GM21526 (cell line): ENCODE results near the gene KAT8.
"Not testable (repeated sequence)": the region's sequence is repeated elsewhere in the genome, so short reads cannot be mapped to it uniquely, and the experiment has no call there.

Experiments
- ATAC-seq: cut with Tn5 transposase; IDR thresholded peaks from one replicate; pipeline ENCODE4 v1.9.1; 2021; ENCODE audit warnings: moderate library complexity; ENCODE audit not compliant: unreplicated experiment, low FRiP score

Gene KAT8

DNA sequence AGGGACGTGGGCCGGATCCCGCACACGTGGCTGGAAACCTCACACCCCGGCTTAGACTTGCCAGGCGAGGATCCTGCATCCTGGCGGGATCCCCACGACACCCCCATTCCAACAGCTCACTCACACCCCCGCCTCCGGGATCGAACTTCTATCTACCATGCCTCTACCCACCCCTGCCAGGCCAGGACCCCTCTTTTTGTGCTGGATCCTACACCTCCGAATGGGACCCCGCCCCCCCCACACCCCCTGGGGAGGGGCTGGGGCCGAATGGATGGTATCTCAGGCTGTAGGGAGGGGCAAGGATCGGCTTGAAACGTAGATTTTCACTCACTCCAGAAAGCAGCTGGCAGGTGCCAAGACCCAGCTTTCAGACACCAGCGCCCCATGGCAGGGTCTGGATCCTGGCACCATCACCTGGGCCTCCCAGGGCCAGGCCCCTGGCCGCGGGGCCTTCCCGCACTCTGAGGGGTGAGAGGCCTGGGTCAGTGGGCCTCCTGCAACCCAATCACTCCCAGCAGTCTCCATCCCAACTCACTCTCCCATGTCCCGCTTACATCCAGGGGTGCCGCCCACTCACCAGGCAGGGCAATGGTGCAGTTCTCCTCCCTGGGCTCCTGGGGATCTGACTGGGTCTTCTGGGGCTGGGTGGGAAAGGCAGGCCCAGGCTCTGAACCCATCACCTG lies 25.7 kb downstream of the KAT8 start:
- no peak for ATAC-seq

DNA sequence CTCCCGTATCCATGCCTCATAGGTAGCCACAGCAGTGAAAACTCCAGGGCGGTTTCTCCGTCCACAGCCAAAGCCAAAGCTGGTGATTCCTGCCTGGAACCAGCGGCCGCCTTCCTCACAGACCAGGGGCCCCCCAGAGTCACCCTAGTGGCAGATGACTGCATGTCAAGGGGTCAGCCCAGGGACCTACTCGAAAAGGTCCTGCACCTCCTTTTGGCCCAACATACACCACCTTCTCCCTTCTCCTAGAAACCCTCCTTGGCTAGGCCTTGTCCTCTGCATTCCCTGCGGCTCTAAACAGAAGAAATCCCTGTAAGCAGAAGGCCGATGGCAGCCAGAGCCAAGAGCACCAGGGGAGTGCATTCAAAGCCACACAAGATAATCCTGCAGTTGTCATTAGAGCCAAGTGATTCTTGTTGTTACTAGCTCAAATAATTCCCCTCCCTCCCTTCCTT lies 26.3 kb downstream of the KAT8 start:
- ATAC-seq: no peak

DNA sequence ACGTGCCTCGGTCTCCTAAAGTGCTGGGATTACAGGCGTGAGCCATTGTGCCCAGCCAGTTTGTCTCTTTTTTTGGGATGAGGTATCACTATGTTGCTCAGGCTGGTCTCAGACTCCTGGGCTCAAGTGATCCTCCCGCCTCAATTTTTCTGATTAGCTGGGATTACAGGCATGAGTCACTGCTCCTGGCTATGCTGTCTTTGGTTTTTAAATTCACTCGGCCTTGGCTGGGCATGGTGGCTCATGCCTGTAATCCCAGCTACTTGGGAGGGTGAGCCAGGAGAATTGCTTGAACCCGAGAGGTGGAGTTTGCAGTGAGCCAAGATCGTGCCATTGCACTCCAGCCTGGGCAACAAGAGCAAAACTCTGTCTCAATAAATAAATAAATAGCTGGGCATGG lies 27.0 kb downstream of the KAT8 start:
- ATAC-seq: not testable (repeated sequence)

DNA sequence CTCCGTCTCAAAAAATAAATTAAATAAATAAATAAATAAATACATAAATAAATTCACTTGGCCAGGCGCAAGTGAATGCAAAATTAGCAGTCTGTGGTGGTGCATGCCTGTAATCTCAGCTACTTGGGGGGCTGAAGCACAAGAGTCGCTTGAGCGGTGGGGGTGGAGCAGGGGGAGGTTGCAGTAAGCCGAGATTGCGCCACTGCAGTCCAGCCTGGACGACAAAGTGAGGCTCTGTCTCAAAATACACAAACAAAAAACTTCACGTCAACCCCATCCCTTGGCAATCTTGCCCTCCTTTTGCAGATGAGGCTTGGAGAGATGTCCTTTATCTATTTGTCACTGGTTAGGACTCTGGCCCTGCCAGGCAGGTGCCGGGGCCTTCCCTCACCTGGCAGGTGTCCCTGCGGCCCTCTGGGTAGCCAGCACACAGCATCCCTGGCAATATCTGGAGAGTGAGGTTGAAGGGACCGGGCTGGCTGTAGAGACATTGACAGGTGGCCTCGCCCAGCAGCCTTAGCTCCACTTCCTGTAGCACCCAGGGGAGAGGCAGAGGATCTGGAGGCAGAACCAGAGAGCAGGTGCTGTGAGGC lies 28.0 kb downstream of the KAT8 start:
- ATAC-seq: no peak

DNA sequence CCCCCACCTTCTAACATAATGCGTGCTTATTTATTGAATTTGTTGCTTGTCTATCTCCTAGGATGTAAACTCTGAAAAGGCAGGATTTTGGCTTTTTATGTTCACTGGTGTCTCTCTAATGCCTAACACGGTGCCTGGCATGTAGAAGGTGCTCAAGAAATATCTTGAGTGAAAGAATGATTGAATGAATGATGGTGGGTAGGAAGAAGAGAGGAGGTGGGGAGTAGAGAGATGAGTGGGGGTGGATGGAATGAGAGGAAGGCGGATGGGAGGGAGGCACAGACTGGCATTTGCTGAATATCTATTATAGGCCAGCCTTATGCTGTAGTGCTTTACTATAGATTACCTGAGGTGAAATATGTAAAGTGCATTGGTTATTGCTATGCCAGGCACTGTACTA lies 30.1 kb downstream of the KAT8 start:
- ATAC-seq: no peak

DNA sequence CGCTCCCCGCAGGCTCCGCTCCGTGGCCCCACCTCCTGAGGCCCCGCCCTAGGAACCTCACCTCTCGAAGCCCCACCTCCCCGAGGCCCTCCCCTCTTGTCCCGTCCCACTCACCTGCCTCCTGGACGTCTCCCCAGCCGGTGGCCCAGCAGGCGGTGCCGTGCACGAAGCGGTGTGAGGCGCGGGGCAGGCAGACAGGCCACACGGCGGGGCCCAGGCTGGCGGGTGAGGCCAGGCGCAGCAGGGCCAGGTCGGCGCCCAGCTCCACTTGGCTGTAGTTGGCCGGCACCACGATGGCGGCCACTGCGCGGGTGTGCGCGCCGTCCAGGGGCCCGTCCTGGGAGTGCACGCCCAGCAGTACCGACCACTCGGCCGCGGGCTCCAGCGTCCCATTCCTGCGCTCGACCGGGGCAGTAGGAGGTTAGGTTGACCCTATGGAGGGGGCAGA lies 30.8 kb downstream of the KAT8 start:
- ATAC-seq: no peak

DNA sequence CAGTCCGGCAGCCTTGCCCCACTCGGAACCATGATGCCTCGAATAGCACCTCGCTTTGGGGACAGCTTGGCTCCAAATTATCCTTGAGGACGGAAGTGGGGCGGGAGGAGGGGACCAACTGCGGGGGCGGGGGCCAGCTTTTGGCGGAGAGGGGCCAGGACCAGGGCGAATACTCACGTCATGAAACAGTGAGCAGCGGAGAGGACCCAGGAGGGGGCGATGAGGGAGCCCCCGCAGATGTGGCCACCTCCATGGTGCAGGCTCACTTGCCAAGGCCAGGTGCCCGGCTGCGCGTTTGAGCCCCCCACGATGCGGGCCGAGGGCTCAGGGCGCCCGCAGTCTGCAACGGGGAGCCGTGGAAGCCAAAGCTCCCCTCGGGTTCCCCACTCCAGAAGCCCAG lies 31.4 kb downstream of the KAT8 start:
- ATAC-seq: no peak

DNA sequence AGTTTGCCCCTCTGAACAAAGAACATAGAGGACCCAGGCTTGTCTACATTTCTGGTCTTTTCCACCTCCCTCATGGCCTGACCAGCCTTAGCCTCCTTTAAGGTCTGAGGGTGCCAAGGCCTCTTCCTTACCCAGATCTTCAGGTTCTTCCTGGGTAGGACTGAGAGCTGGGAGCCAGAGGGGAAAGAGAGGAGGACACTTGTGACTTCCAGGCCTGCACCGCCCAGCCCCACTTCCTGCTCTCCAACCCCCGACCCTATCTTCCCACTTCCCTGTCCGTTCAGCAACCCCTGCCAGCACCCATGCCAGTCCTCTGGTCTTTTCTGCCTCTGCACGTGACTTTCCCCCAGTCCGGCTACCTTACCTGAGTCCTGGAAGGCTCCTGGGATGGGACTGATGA lies 31.9 kb downstream of the KAT8 start:
- ATAC-seq: no peak

DNA sequence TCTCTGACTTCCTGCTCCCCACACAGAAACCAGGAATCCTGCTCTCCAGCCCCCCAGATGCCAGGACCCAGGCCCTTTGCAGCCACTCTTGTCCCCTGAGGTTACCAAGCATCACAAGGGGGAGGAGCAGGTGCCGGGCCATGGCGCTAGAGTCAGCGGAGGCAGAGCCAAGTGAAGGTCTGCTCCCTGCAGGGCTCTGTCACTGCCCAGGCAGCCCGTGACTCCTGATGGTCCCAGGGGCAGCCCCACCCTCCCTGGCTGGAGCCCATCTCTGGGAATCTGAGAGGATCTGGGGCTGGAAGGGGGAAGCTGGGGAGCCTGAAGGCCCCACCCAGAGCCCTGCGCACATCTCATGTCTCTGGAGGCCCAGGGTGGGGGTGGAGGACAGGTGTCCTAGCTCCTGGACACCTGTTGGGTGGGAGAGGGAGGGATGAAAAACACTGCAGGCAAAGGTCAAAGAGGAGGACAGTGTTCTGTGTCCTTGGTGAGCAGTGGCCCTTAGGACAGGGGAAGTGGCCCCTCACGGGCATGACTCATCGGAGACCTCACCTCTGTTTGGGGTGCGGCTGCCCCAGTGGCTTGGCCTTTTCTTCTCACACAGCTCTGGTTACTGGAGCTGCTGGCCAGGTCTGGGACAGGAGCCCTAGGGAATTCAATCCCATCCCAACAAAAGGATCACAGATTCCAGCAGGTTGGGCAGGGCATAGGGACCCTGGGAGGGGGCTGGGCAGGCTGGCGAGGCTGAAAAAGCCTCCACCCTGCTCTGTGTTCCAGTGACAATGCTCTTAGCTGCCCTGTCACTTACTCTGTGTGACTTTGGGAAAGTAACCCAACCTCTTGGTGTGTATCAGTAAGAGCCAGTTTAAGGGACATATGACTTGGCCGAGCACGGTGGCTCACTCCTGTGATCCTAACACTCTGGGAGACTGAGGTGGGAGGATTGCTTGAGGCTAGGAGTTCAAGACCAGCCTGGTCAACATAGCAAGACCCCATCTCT lies 32.7 kb downstream of the KAT8 start, which contains the start of gene PRSS36:
Gene PRSS36, minus strand, starts transcription at position 173 of the 997 bp plus-strand sequence. Its CDS starts 31 bp downstream, at position 142.
- ATAC-seq: no peak

DNA sequence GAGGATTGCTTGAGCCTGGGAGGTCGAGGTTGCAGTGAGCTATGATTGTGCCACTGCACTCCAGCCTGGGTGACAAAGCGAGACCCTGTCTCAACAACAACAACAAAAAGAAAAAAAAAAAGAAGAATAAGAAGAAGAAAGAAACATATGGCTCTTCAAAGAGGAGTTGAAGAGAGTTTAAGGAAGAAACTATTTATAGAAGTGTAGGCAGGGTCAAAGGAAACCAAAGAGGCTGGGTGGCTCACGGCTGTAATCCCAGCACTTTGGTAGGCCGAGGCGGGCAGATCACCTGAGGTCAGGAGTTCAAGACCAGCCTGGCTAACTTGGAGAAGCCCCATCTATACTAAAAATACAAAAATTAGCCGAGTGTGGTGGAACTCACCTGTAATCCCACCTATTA lies 33.5 kb downstream of the KAT8 start:
- not testable (repeated sequence) for ATAC-seq

DNA sequence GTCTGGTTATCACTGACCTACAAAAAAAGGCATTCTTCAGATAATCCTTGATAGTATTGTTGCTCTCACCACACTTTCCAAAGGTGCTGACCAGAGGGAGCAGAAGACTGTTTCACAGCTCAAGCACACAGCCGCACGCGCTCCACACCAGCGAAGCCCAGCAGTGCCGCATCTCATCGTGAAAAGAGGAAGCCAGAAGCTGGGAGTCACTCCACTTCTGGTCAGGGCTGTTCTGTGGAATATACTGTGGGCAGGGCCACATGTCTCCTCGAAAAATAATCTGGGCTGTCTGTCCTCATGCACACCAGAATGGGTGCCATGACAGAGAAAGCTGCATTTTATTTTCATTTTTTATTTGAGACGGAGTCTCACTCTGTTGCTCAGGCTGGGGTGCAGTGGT lies 39.7 kb downstream of the KAT8 start:
- no peak for ATAC-seq

DNA sequence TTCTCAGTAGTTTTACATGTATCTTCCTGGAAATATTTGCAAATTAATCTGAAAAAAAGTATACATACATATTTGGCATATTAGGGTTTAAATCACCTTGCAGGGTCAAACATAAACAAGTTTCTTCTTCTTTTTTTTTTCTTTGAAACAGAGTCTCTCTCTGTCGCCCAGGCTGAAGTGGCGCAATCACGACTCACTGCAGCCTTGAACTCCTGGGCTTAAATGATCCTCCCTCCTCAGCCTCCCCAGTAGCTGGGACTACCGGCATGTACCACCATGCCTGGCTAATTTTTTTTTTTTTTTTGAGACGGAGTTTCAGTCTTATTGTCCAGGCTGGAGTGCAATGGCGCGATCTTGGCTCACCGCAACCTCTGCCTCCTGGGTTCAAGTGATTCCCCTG lies 49.9 kb downstream of the KAT8 start:
- no peak for ATAC-seq

DNA sequence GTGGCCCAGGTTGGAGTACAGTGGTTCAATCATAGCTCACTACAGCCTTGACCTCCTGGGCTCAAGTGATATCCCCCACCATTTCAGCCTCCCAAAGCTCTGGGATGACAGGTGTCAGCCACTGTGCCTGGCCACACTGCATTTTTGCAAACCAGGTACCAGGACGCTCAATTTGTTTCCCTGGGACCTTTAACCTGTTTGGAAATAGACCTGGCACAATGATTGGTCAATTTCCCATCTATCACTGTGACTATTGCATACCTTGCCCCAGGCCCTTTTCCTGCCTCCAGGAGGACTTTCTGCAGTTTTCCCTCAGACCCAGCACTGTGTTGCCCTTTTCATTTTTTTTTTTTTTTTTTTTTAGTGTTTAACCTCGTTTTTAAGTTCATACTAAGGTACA lies 51.4 kb downstream of the KAT8 start:
- no peak for ATAC-seq

DNA sequence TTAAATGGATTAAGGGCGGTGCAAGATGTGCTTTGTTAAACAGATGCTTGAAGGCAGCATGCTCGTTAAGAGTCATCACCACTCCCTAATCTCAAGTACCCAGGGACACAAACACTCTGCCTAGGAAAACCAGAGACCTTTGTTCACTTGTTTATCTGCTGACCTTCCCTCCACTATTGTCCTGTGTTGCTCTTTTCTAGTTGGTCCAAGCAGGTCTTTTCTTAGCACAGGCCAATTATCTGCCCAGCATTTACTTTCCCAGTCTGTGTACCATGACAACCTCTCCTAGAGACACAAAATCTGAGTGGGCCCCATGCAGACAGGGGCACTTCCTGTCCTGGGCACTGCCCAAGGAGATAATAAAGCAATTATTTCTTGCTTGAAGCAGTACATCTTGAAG lies 52.6 kb downstream of the KAT8 start:
- ATAC-seq: not testable (repeated sequence)

DNA sequence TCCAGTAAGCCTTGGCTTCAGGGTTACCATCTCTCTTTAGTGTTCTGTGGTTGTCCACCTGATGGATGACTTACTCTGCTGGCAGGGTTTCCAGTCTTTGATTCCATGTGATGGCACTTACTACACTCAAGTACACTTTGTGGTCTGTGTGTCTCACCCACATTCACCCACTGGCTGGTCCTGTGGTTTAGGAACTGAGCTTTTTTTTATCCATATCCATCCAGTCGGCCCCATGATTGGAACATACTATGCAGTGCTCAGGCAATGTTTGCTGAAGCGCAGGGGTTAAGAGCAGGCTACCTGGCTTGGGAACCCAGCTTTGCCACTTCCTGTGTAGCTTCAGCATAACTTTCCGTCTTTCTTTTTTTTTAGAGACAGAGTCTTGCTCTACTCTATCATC lies 59.7 kb downstream of the KAT8 start:
- ATAC-seq: no peak

DNA sequence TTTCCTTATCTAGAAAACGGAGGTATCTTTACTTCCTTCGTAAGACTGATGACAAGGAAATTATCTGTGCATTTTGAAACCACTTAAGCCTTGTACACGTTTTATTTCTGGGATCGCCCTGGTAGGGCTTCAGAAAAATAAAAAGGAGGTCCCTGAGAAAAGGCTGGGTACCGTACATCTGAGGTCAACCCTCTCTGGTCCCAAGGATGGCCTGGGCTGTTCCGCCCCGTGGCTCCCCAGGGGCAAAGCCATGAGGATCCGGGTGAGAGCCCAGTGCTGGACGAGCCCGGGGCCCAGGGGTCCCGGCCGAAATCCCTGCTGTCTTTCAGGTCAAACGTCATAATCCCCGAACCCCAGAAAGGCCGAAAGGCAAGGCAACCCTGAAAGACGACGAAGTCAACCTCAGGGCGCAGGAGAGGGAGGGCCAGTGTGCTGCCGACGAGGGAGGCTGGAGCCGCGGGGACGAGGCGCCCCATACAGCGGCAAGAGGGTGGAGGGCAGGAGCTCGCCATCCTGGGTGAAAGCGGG lies 61.8 kb downstream of the KAT8 start:
- peak; percentile 9 for ATAC-seq

DNA sequence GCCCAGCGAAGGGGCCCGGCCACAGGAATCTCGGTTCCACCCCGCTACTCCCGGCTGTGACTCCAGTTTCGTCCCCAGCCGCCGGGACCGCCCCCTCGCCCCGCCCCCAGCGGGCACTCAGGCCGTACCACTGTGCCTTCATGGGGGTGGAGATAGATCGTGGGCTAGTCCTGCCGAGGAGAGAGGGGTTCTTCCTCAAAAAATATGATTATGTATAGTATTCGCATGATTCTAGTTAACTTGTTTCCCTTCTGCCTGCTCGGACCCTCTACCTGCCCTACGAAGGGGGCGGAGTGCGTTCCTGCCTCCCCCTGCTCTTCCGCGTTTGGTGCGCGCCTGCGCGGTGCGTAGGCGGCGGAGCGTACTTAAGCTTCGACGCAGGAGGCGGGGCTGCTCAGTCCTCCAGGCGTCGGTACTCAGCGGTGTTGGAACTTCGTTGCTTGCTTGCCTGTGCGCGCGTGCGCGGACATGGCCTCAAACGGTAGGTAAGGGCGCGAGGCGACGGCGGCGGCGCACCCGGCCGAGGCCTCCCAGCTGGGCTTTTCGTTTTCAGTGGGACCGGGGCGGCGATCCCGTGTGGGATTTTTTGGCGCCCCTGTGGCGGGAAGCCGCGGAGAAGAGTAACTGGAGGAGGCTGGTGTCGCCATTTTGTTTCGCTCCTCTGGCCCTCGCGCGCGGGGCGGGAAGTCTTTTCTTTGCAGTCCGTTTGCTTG lies 62.4 kb downstream of the KAT8 start, which contains the start of gene FUS:
Gene FUS, plus strand, starts transcription at position 393 of the 713 bp plus-strand sequence. Its CDS starts 76 bp downstream, at position 469.
- peak; percentile 55 for ATAC-seq
